Embryonic facial prominence (tissue), 1 donor: ENCODE measurements around the gene ZBTB1.

Source experiments
- DNase-seq: peaks from one replicate; pipeline ENCODE4 v3.0.0-alpha.2; 2016; ENCODE audit errors: extremely low spot score

ZBTB1 gene, protein sequence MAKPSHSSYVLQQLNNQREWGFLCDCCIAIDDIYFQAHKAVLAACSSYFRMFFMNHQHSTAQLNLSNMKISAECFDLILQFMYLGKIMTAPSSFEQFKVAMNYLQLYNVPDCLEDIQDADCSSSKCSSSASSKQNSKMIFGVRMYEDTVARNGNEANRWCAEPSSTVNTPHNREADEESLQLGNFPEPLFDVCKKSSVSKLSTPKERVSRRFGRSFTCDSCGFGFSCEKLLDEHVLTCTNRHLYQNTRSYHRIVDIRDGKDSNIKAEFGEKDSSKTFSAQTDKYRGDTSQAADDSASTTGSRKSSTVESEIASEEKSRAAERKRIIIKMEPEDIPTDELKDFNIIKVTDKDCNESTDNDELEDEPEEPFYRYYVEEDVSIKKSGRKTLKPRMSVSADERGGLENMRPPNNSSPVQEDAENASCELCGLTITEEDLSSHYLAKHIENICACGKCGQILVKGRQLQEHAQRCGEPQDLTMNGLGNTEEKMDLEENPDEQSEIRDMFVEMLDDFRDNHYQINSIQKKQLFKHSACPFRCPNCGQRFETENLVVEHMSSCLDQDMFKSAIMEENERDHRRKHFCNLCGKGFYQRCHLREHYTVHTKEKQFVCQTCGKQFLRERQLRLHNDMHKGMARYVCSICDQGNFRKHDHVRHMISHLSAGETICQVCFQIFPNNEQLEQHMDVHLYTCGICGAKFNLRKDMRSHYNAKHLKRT

DNA sequence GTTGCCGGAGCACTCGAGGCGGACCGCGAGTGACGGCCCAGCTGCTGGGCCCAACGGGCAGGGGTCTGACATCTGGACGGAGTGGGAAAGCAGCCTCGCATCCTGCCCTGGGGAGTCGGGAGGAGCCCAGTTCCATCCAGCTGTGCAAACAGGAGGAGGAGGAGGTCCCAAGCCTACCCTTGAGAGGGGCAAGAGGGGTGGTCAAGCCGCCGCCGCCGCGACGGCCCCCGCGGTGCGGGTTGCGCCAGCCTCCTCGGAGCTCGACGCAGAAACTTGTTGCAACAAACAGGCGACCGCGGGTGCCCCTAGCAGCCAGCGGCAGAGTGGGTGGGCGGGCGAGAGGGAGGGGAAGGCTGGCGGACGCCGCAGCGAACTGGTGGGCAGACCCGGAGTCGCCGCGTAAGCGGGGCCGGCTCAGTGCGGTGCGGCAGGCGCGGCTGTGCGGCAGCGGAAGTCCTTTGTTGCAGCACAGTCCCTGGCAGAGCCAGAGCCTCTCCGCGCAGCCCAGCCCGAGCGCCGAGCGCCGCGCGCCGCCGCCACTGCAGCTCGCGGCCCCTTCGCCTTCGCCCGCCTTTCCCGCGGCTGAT, at the start of gene ZBTB1:
Gene ZBTB1, plus strand, starts transcription at position 461 of the 587 bp plus-strand sequence. CDS start 16,735 bp downstream, outside the sequence.
- DNase-seq, result peak; percentile 68

DNA sequence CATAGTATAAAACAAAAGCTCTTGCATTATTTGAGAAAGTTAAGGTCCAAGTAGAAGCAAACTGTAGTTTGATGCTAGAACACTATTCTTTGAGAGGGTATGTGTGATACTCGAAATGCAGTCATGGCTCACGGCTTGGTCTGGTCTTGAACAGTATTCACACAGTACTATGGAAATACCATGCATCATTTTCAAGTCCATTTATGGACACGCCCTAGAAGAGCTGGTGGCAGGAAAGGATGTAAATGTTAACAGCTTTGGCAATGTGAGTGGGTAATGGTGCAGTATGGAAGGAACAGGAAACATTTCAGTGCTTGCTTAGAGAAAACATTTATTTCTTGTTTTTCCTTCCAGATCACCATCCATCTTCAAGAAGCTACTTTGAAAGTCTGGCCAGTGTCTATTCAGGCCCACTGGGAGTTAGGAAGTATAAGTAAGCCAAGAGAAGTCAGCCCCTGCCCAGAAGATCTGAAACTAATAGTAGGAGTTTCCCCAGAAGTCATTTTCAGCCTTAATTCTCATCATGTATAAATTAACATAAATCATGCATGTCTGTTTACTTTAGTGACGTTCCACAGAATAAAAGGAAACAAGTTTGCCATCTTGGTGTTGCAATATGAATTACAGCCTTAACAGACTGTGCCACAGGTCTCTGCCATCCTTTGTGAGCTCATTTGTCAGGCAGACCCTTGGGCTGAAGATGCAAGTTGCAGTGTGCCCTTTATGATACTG, 45.0 kb upstream of the ZBTB1 start:
- no peak for DNase-seq

DNA sequence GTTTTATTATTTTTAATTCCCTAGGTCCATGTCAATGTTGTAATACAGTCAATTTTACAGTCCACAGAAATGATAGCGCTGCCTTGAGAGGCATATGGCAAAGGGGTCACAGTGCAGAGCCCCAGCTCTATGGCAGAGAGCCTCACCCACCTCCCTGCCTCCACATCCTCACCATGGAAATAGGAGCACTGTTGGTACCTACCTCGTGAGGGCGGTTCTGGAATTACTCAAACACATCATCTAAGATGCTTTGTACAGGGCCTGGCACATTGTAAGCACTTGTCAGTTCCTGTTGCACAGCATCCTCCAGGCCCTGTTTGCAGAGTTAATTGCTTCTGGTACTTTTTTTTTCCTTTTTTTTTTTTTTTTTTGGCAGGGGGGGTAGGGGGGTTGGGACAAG, 43.3 kb upstream of the ZBTB1 start:
- no peak for DNase-seq

DNA sequence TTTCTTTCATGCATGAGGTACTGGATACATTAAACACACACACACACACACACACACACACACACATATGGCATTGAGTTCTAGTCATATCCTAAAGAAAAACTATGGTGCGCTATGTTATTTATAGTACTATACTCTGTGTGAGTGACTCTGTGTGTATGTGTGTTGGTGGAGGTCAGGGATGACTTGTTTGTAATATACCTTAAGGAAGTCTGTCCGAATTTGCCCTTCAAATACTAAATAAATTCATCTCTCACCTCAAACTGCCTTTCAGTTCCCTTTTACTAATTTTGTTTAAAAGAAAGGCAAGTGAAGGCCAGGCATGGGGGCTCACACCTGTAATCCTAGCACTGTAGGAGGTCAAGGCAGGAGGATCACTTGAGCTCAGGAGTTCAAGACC, 41.4 kb upstream of the ZBTB1 start:
- no peak for DNase-seq

DNA sequence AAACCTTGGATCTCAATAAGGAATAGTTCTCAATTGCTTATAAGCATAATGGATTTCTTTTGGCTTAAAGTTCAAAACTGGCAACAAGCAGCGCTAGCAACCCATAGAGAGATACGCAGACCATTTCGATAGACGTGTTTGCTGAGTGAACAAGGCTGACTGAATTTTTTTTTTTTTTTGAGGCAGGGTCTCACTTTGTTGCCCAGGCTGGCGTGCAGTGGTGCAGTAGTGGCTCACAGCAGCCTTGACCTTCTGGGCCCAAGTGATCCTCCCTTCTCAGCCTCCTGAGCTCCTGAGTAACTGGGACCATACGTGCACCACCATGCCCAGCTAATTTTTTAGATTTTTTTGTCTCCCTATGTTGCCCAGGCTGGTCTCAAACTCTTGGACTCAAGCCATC, 40.7 kb upstream of the ZBTB1 start:
- no peak for DNase-seq

DNA sequence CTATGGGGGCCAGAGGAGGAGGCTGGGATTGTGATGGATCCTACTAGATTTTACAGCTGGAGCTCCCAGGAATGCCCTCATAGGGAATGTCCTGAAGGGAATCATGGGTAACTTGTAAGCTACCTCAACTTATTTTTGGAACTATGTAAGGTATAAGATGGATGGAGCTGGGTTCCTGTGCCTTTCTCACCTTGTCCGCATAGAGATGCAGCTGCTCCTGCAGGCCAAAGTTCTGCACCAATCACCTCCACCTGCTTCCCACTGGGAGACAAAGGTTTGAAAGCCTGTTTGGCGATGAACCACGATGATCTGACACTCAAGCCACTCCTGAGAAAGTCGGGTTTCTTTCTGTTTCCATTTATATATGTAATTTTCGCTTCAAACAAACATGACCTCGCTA, 39.9 kb upstream of the ZBTB1 start:
- no peak for DNase-seq

DNA sequence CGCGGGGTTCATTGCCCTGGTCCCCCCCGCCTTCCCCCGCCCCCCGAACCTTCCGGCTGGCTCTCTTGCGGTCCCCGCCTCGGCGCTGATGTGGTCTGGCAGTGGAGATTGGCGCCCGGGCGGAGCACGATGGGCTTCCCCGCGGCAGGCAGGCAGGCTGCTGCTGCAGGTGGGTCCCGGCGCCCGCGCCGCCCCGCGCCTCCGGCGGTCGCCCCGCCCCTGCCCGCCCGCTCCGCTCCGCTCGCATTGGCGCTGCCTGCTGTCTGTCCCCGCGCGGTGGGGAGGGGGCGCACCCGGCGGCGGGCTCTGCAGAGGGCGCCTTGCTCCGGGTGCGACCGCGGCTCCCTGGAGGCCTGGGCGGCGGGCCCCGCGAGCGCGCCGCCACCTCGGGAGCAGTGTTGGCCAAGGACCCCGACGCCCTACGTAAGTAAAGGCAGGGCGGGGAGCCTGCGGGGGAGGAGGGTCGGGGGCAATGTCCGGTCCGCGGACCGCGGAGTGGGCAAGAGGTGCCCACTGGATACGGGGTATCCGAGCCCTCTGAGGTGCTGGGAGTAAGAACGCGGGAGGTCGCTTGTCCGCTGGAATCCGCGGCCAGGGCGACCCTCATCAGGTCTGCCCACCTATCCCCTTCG, 39.3 kb upstream of the ZBTB1 start, which contains the start of gene AKAP5:
Gene AKAP5, plus strand, starts transcription at position 309 of the 632 bp plus-strand sequence. CDS start 2,896 bp downstream, outside the sequence.
- DNase-seq, result no peak

DNA sequence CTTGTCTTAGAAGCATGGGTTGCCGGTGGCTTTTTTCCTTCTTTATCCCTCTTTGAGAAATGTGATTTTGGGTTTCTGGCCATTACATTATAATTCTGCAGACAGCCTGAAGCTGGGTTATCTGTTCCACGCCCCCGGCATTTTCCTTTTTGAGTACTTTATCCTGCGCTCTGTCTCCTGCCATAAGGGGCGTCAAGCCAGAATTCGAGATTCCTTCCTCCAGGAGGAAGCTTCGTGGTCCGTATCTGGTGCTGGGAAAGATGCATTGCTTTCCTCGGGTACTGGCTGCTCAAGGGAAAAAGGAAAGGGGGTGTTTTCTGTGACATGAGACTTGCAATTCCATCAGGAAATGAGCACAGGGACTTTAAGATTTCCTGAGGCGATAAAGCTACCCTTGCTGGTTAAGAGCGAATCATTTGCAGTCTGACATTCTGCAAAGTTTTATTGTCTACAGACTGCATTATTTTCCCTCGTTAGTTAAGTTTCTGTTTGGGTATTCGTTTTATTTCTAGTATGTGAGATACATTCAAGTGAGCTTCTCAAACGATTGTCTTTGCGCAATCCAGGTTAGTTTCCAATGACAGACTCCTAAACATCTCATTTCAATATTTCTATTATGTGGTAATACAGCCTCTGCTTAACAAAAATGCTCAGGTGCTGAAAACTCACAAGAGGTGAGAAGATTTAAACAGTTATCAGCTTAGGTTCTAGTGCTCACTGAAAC, 38.6 kb upstream of the ZBTB1 start:
- DNase-seq, result no peak

DNA sequence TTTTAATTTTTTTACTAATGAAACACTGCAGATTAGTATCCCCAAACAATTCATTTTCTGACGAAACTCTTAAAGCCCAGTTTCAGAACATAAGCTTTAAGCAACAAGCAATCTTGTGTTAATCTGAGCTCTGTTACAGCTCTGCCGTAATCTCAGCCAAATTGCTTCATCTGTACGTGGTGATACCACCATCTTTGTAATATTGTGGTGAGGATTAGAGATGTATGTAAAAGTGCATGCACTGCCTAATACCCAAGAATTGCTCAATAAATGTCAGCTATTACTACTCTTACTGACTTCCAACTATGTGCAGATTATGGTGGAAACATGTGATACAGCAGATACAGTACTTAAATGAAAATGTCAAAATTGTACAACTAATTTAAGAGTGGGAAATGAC, 37.5 kb upstream of the ZBTB1 start:
- DNase-seq, result no peak

DNA sequence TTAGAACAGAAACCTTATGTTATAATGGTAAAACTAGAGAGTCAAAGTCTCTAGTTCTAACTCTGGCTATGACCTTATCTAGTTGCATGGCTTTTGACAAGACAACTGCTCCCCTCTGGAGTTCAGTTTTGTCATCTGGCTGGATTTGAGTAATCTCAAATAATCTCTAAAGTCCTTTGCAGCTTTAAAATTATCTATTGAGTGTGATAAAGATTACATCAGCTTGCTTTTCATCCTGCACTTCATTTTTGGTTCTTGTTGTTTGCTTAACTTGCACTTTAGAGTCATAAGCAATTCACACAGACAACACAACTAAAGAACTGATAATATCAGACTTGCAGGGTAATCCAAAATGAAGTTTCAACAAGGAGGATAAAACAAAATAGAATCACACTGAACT, 37.0 kb upstream of the ZBTB1 start:
- DNase-seq, result no peak

DNA sequence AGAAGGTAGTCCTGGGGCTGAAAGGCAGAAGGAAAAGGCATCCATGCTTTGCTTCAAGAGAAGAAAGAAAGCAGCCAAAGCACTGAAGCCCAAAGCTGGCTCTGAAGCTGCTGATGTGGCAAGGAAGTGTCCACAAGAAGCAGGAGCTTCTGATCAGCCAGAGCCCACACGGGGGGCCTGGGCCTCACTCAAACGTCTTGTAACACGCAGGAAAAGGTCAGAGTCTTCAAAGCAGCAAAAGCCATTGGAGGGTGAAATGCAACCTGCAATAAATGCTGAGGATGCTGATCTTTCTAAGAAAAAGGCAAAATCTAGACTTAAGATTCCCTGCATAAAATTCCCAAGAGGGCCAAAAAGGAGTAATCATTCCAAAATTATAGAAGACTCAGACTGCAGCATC, 36.1 kb upstream of the ZBTB1 start:
- DNase-seq, result no peak

DNA sequence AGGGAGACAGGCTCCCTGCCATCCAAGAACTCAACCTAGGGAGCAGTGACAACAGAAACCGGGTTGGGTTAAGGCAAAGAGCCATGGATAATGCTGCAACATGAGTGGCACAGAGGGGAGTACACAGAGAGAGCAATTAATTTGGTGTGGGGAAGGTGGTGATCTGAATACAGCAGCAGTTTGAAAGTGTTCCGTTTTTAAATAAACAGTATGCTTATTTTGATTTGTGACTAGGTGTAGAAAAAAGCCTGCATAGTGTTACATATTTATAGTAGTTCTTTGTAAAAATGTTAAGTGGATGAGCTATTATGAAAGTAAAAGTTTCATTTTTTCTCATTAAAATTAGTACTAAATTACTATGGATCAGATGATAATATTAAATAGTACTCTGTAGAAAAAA, 30.5 kb upstream of the ZBTB1 start:
- no peak for DNase-seq

DNA sequence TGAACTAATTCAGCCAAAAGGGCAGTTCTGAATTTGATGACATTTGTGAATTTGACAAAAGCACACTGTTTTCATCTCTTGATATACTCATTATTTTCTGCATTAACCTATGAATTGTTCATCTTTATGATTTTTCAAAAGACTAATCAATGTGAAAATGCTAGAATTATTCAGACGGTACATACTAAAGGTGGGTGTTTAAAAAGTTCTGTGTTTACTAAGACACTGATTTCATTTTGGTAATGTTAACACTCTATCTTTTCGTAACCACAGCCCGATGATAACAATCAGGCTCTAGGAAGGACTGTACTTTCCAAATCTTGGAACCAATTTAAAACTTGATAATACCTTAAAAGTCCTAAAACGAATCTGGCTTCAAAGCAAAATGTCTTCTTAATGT, 29.9 kb upstream of the ZBTB1 start:
- no peak for DNase-seq

DNA sequence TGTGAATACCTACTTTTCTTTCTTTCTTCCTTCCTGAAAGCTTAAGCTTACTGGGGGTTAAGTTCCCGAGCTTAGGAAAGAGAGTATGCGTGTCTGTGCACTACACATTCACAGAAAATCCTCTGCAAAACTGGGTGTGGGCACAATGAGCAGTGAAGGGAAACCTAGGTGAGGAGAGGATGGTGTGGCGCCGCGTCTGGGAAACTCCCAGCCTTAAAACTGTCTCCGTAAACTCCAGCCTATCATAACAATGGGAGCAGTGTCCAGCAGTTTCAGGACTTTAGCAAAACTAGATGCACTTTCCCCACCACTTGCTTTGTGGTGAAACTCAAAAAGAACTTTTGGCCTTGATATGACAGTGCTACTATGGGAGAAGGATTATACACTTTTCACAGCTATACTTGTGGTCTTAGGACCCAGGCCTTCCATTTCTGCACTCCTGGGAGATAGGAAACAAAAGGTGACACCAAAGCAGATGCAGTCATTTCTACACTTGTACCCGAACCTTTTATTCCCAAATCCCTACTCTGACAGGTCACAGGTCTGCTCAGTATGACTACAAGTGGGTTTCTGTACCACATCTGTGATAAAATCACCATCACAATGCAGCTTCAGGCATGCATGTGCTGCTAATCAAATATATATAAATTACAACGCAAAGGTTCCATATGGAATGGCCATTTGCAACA, 28.8 kb upstream of the ZBTB1 start:
- DNase-seq, result no peak

DNA sequence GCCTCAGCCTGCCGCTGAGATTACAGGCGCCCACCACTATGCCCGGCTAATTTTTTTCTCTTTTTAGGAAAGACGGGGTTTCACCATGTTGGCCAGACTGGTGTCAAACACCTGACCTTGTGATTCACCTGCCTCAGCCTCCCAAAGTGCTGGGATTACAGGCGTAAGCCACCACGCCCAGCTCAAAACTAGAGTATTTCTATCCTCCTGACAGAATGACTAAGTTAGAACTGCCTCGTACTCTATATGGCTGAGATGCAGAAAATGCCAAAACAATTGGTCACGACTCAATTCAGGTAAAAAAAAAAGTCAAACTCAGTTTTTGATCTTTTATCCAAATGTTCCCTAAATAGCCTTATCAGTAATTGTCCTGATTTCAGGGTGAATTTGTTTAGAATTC, 28.1 kb upstream of the ZBTB1 start:
- no peak for DNase-seq

DNA sequence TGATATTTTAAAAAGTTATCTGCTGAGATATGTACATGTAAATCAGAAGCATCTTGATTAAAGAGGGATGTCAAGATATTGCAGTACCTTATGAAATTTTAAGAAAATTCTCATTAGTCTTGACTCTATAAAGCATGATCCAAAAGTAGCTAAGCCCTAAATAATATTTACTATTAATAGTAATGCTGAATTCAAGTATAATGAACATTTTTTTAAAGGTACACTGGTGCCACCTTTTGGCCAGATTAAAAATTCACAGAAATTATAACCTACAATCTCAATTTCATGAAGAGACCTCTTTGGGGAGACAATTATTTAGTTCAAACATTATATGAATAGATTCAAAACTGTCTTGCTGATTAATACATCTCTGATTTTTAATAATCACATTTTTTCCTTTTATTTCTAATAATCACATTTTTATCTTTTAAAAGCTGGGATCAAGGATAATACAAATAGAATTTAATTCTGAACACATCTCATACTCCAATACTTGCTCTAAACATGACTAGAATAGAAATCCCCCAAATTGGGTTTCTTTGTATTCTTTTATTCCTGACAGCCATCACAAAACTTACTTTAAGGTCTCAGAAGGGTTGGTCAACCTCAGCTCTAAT, 25.8 kb upstream of the ZBTB1 start:
- no peak for DNase-seq

DNA sequence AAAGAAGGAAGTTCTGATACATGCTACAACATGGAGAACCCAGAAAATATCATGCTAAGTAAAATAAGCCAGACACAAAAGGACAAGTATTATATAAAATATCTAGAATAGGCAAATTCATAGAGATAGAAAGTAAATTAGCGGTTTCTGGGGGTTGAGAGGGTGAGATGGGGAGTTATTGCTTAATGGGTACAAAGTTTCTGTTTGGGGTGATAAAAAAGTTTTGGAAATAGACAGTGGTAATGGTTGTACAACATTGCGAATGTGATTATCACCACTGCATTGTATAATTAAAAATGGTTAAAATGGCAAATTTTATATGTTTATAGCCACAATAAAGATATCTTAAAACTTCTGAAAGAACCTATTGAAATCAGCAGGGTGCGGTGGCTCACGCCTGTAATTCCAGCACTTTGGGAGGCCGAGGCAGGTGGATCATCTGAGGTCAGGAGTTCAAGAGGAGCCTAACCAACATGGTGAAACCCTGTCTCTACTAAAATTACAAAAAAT, 15.9 kb upstream of the ZBTB1 start:
- DNase-seq, result no peak

DNA sequence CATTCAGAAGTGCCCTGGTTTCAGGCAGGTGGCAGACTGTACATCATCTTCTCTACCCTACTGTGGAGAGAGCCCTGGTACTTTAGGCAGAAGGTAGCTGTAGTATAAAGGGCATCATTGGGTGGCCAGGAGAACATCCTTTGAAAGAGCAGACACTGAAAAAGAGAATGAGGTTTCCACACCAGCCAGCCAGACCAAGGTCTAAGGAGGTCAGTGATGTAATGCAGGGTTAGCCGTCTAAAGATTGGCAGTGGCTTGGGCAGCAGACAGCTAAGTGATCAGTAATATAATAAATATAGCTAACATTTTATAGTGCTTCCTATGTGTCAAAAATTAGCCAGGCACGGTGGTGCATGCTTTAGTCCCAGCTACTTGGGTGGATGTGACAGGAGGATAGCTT, 12.9 kb upstream of the ZBTB1 start:
- DNase-seq, result no peak

DNA sequence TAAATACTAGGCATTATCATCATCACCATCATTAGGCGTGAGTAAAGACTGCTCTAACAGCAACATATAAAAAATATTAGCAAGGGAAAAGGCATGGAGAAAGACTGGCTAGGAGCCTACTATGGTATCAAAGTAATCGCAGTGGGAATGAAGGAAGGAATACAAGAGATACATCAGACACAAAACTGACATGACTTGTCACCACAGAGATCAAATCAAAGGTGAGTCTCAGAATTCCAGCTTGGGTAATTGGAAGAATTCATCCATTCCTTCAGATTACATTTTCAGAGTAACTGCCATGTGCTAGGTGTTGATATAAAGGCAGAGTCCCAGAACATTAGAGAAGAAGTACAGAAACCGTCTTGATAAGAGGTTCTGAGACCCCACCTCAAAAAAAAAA, 11.1 kb upstream of the ZBTB1 start:
- no peak for DNase-seq

DNA sequence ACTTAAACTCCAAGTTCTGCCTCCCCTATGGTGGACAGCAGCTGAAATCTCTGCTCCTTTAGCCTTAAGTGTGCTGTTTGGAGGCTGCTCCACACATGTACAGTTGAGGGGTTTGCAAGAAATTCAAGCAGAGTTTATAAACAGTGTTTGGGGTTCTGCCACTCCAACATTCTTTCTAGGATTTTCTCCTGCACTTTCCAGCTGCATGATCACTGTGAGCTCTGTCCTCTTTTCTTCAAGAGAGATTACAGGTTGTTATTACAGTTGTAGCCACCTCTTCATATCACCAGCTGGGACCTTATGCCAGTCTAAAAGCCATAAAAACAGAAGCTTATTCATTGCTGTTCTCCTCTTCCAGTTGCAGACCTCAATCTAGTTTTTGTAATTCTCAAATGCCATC, 9.3 kb upstream of the ZBTB1 start:
- no peak for DNase-seq
